DOHH2 (cell line): Measurements from ENCODE around the gene WSCD2.

ENCODE experiments used
- H3F3A ChIP-seq: fragments of 200-600 bp; sonication (generic), shearing (Covaris generic); 2 replicates; pipeline ENCODE4 v1.6.0; 2016; ENCODE audit warnings: antibody characterized with exemption, mild to moderate bottlenecking; ENCODE audit not compliant: control insufficient read depth, insufficient read depth
- H3K27ac ChIP-seq: fragments of 200-600 bp; sonication (generic); 2 replicates; pipeline ENCODE4 v1.5.1; 2014; ENCODE audit warnings: low read depth, mild to moderate bottlenecking, low read length, moderate library complexity
- H3K27me3 ChIP-seq: fragments of 200-600 bp; sonication (generic); 2 replicates; pipeline ENCODE4 v1.6.1; 2014; ENCODE audit warnings: mild to moderate bottlenecking, low read length, mixed read lengths; ENCODE audit not compliant: control insufficient read depth
- H3K36me3 ChIP-seq: fragments of 200-600 bp; sonication (generic); 2 replicates; pipeline ENCODE4 v1.6.1; 2014; ENCODE audit warnings: mild to moderate bottlenecking, low read length, moderate library complexity, mixed read lengths; ENCODE audit not compliant: control insufficient read depth
- H3K4me1 ChIP-seq: fragments of 200-600 bp; sonication (generic); 2 replicates; pipeline ENCODE4 v1.6.1; 2014; ENCODE audit warnings: mild to moderate bottlenecking, low read length, mixed read lengths; ENCODE audit not compliant: control insufficient read depth
- H3K4me2 ChIP-seq: fragments of 200-600 bp; sonication (generic); 2 replicates; pipeline ENCODE4 v1.6.0; 2014; ENCODE audit warnings: mild to moderate bottlenecking, low read length, moderate library complexity
- H3K4me3 ChIP-seq: fragments of 200-600 bp; sonication (generic); 2 replicates; pipeline ENCODE4 v1.5.1; 2014; ENCODE audit warnings: mild to moderate bottlenecking, low read length, mixed read lengths
- H3K79me2 ChIP-seq: fragments of 200-600 bp; sonication (generic); 2 replicates; pipeline ENCODE4 v1.6.1; 2014; ENCODE audit warnings: mild to moderate bottlenecking, low read length, mixed read lengths; ENCODE audit not compliant: control insufficient read depth
- H3K9me2 ChIP-seq: fragments of 200-600 bp; sonication (generic); replicated peaks from 2 replicates; pipeline ENCODE4 v1.6.1; 2014; ENCODE audit warnings: mild to moderate bottlenecking, low read length, mixed read lengths; ENCODE audit not compliant: control insufficient read depth
- H3K9me3 ChIP-seq: fragments of 200-600 bp; sonication (generic); 2 replicates; pipeline ENCODE4 v1.6.1; 2014; ENCODE audit warnings: antibody characterized with exemption, low read length, mixed read lengths; ENCODE audit not compliant: control insufficient read depth, insufficient read depth
- H4K20me1 ChIP-seq: fragments of 200-600 bp; sonication (generic); 2 replicates; pipeline ENCODE4 v1.6.0; 2014; ENCODE audit warnings: low read depth, mild to moderate bottlenecking, antibody characterized with exemption, low read length, moderate library complexity; ENCODE audit not compliant: control insufficient read depth, insufficient read depth
- CTCF ChIP-seq: fragments of 200-600 bp; sonication (generic); IDR thresholded peaks from one replicate; pipeline ENCODE4 v1.5.1; 2014; ENCODE audit warnings: antibody characterized with exemption, mild to moderate bottlenecking, low read depth, low read length; ENCODE audit not compliant: poor library complexity, severe bottlenecking
- EZH2phosphoT487 ChIP-seq: fragments of 200-600 bp; sonication (generic); IDR thresholded peaks from 2 replicates; pipeline ENCODE4 v1.6.1; 2017; ENCODE audit warnings: borderline replicate concordance, mild to moderate bottlenecking, antibody characterized with exemption, low read length, moderate library complexity, mixed read lengths

The WSCD2 gene

GRCh38 chr12:108173892-108174291 is 44.8 kb downstream of the WSCD2 start:
- no peaks in the 10 kb centered on the region for H3K36me3 ChIP-seq
- H3K4me2 ChIP-seq = no peak overlapping the region

GRCh38 chr12:108174641-108175040 is 45.6 kb downstream of the WSCD2 start:
- Histone ChIP-seq H4K20me1 (no peaks in the 10 kb centered on the region), H3K4me2 (no peak overlapping the region), H3K4me1 (no peaks in the 10 kb centered on the region), H3K9me3 (no peaks in the 10 kb centered on the region), H3K79me2 (no peaks in the 10 kb centered on the region), H3F3A (no peaks in the 10 kb centered on the region), H3K27ac (no peak overlapping the region), H3K27me3 (no peaks in the 10 kb centered on the region), H3K4me3 (no peak overlapping the region), H3K36me3 (no peaks in the 10 kb centered on the region), H3K9me2 (no peaks in the 10 kb centered on the region)
- TF ChIP-seq CTCF (no peak), EZH2phosphoT487 (no peak)

More at GRCh38 chr12:108173892-108174291, 44.8 kb downstream of the WSCD2 start:
- Histone ChIP-seq H3K27ac (no peak overlapping the region), H3K4me1 (no peaks in the 10 kb centered on the region), H3K4me3 (no peak overlapping the region), H3K79me2 (no peaks in the 10 kb centered on the region), H3K27me3 (no peaks in the 10 kb centered on the region), H3K9me3 (no peaks in the 10 kb centered on the region), H4K20me1 (no peaks in the 10 kb centered on the region), H3K9me2 (no peaks in the 10 kb centered on the region), H3F3A (no peaks in the 10 kb centered on the region)
- TF ChIP-seq CTCF (no peak), EZH2phosphoT487 (no peak)

- Histone ChIP-seq H3K27ac (no peak overlapping the region), H3K9me2 (no peaks in the 10 kb centered on the region), H3K79me2 (no peaks in the 10 kb centered on the region), H3K4me2 (no peak overlapping the region), H3K36me3 (no peaks in the 10 kb centered on the region), H3K9me3 (no peaks in the 10 kb centered on the region), H3K4me3 (no peak overlapping the region), H3K27me3 (no peaks in the 10 kb centered on the region), H3F3A (no peaks in the 10 kb centered on the region), H3K4me1 (no peaks in the 10 kb centered on the region), H4K20me1 (no peaks in the 10 kb centered on the region)
- TF ChIP-seq CTCF (no peak), EZH2phosphoT487 (no peak)
Observed at GRCh38 chr12:108175310-108175709, 46.2 kb downstream of the WSCD2 start.

GRCh38 chr12:108176292-108176691 is 47.2 kb downstream of the WSCD2 start:
- H3K4me3 ChIP-seq = no peak overlapping the region
- H3K9me2 ChIP-seq = no peaks in the 10 kb centered on the region
- no peaks in the 10 kb centered on the region for H3K36me3 ChIP-seq
- H3K27me3 ChIP-seq = no peaks in the 10 kb centered on the region
- no peaks in the 10 kb centered on the region for H3K79me2 ChIP-seq
- H3F3A ChIP-seq = no peaks in the 10 kb centered on the region
- H3K27ac ChIP-seq = no peak overlapping the region
- H3K9me3 ChIP-seq = no peaks in the 10 kb centered on the region
- no peak overlapping the region for H3K4me2 ChIP-seq
- H4K20me1 ChIP-seq = no peaks in the 10 kb centered on the region
- no peaks in the 10 kb centered on the region for H3K4me1 ChIP-seq
- TF ChIP-seq EZH2phosphoT487 (no peak), CTCF (no peak)
